ENCODE measurements around the gene ELMOD3.
"Not testable (repeated sequence)": the region's sequence is repeated elsewhere in the genome, so short reads cannot be mapped to it uniquely, and the experiment has no call there.

Gene ELMOD3

GRCh38 chr2:85405201-85406059 is 50.9 kb downstream of the ELMOD3 start:
- no peak for DNase-seq

- no peak for DNase-seq
Observed at GRCh38 chr2:85409845-85410583, 55.4 kb downstream of the ELMOD3 start, which contains the start of gene CAPG. TSS of gene CAPG (minus strand) at chr2:85410366. CDS start at chr2:85402145, 8,221 bp downstream.

- no peak for DNase-seq
Observed at GRCh38 chr2:85410584-85411404, 56.2 kb downstream of the ELMOD3 start.

GRCh38 chr2:85411405-85411748 is 56.8 kb downstream of the ELMOD3 start:
- no peak for DNase-seq

GRCh38 chr2:85413592-85414420 is 59.2 kb downstream of the ELMOD3 start:
- no peak for DNase-seq

GRCh38 chr2:85414421-85414759 is 59.8 kb downstream of the ELMOD3 start:
- DNase-seq, result not testable (repeated sequence)

GRCh38 chr2:85414761-85415553 is 60.4 kb downstream of the ELMOD3 start:
- no peak for DNase-seq

- DNase-seq, result no peak
Observed at GRCh38 chr2:85415980-85416650, 61.5 kb downstream of the ELMOD3 start.

- DNase-seq, result peak; percentile 87
Observed at GRCh38 chr2:85418132-85419008, 63.8 kb downstream of the ELMOD3 start, which contains the start of gene SH2D6. TSS of gene SH2D6 (plus strand) at chr2:85418714. CDS start at chr2:85429466, 10,752 bp downstream.

- no peak for DNase-seq
Observed at GRCh38 chr2:85419009-85419675, 64.6 kb downstream of the ELMOD3 start.

GRCh38 chr2:85420536-85421259 is 66.1 kb downstream of the ELMOD3 start:
- peak; percentile 84 for DNase-seq

GRCh38 chr2:85421260-85422071 is 66.9 kb downstream of the ELMOD3 start:
- peak; percentile 37 for DNase-seq

- DNase-seq, result no peak
Observed at GRCh38 chr2:85422072-85422457, 67.5 kb downstream of the ELMOD3 start.

- no peak for DNase-seq
Observed at GRCh38 chr2:85423525-85423924, 69.0 kb downstream of the ELMOD3 start.

- DNase-seq, result no peak
Observed at GRCh38 chr2:85425588-85425987, 71.0 kb downstream of the ELMOD3 start.

GRCh38 chr2:85427300-85427835 is 72.8 kb downstream of the ELMOD3 start:
- no peak for DNase-seq

GRCh38 chr2:85428343-85428881 is 73.8 kb downstream of the ELMOD3 start:
- no peak for DNase-seq
